Measurements from ENCODE around the gene DNAH17. TPM values are rescaled to one million over a fixed set of nuclear protein-coding genes. Genes with fewer than 3 reads are reported as not detected.
A peak's percentile ranks its signal among the peaks of the same experiment; 100 is the strongest.

Gene DNAH17
- total and polyA plus RNA-seq, 2 of the 13 experiments (the other 11 are each of a cell fraction or from before 2014, with no cell fraction given) = 0.86 to 1.6 TPM

GRCh38 chr17:78598013-78598471 lies 20.8 kb upstream of the DNAH17 start:
- ChIA-PET CTCF (ENCODE audit: low intra/inter-chr PET ratio, low total read pairs) (no interaction called here), POLR2A (no interaction called here)
- Histone ChIP-seq H3K4me2 (ENCODE audit: low read depth, low read length) (no peak overlapping the region), H3K4me1 (ENCODE audit: insufficient read depth, low read length) (peaks cover 90% of the 10 kb centered on the region), H4K20me1 (ENCODE audit: insufficient read depth, low read length) (no peaks in the 10 kb centered on the region), H3K27ac (ENCODE audit: extremely low read length, insufficient read depth, low read length) (no peak overlapping the region), H3K9me3 (ENCODE audit: low read length) (no peaks in the 10 kb centered on the region), H2AFZ (ENCODE audit: low read length) (no peak overlapping the region), H3K9ac (ENCODE audit: insufficient read depth, low read depth, low read length) (no peak overlapping the region), H3K79me2 (ENCODE audit: insufficient read depth, low read length) (no peaks in the 10 kb centered on the region), H3K36me3 (replicated peaks in 1 of 2; ENCODE audit: control insufficient read depth in 1 of 2, insufficient read depth in 2 of 2, low read length in 2 of 2) (no peaks in the 10 kb centered on the region), H3K4me3 (replicated peaks in 1 of 3; ENCODE audit: insufficient read depth in 1 of 3, low read depth in 2 of 3, low read length in 3 of 3) (no peak overlapping the region), H3K27me3 (ENCODE audit: control insufficient read depth in 1 of 2, insufficient read depth in 2 of 2, low read length in 2 of 2) (no peaks in the 10 kb centered on the region)
- no peak for ATAC-seq
- intact Hi-C loops (cut with micrococcal nuclease; ENCODE audit: unreplicated experiment) = no loop called here
- no TSS peak for BruUV-seq (replicated peaks)
- in situ Hi-C loops (cut with HindIII; ENCODE audit: extremely low pct_ligation_motif_present, low pct_unique_long_range_greater_than_20kb) = no loop called here
- 91% methylated on average over 9 of the region's 9 CpGs for WGBS (ENCODE audit: low lambda C conversion rate)
- FAIRE-seq = no peak
- TF ChIP-seq YY1 (IDR thresholded peaks at IDR 0.05; ENCODE audit: insufficient read depth, insufficient replicate concordance, low read depth, low read length) = no peak
- no peak for TF ChIP-seq ZNF577 (CRISPR knock-in tag; IDR thresholded peaks at IDR 0.05; ENCODE audit: borderline replicate concordance, low read depth)
- no peak for TF ChIP-seq TP53 (CRISPR knock-in tag; conservative IDR thresholded peaks at IDR 0.05)
- TF ChIP-seq SRSF4 (IDR thresholded peaks at IDR 0.05; ENCODE audit: low read depth, low read length, poor library complexity, severe bottlenecking) = no peak
- no peak for TF ChIP-seq ZNF460 (CRISPR knock-in tag; IDR thresholded peaks at IDR 0.05; ENCODE audit: borderline replicate concordance)
- DNase-seq (ENCODE audit: low spot score) = no peak

GRCh38 chr17:78596871-78597764 lies 19.9 kb upstream of the DNAH17 start:
- Histone ChIP-seq H3K9me3 (ENCODE audit: low read length) (no peaks in the 10 kb centered on the region), H2AFZ (ENCODE audit: low read length) (no peak overlapping the region), H3K4me3 (replicated peaks in 1 of 3; ENCODE audit: insufficient read depth in 1 of 3, low read depth in 2 of 3, low read length in 3 of 3) (no peak overlapping the region), H4K20me1 (ENCODE audit: insufficient read depth, low read length) (no peaks in the 10 kb centered on the region), H3K4me2 (ENCODE audit: low read depth, low read length) (peak overlapping the region; percentile 15; the same call in 1 of the 2 replicates), H3K27ac (ENCODE audit: extremely low read length, insufficient read depth, low read length) (peak overlapping the region; percentile 35), H3K9ac (ENCODE audit: insufficient read depth, low read depth, low read length) (0 out of 2 replicates have a peak overlapping the region, but pooled peaks have one; percentile 0), H3K79me2 (ENCODE audit: insufficient read depth, low read length) (no peaks in the 10 kb centered on the region), H3K4me1 (ENCODE audit: insufficient read depth, low read length) (peaks cover 90% of the 10 kb centered on the region), H3K27me3 (ENCODE audit: control insufficient read depth in 1 of 2, insufficient read depth in 2 of 2, low read length in 2 of 2) (no peaks in the 10 kb centered on the region), H3K36me3 (replicated peaks in 1 of 2; ENCODE audit: control insufficient read depth in 1 of 2, insufficient read depth in 2 of 2, low read length in 2 of 2) (no peaks in the 10 kb centered on the region)
- BruUV-seq (replicated peaks) = no TSS peak
- ATAC-seq (no peak), DNase-seq (ENCODE audit: low spot score) (peak; percentile 23), FAIRE-seq (no peak)
- POLR2A ChIA-PET = interaction anchor here (0.6 kb wide), 1 partner anchor 55 kb away, joined by 3 read pairs; no protein-coding TSS in a partner anchor
- CTCF ChIA-PET (ENCODE audit: low intra/inter-chr PET ratio, low total read pairs) = no interaction called here
- intact Hi-C loops (cut with micrococcal nuclease; ENCODE audit: unreplicated experiment) = no loop called here
- WGBS (ENCODE audit: low lambda C conversion rate) = 84% methylated on average over 12 of the region's 12 CpGs
- in situ Hi-C loops (cut with HindIII; ENCODE audit: extremely low pct_ligation_motif_present, low pct_unique_long_range_greater_than_20kb) = no loop called here
- TF ChIP-seq SMC3 (IDR thresholded peaks at IDR 0.05; ENCODE audit: low read length) (no peak), NRL (CRISPR knock-in tag; IDR thresholded peaks at IDR 0.05; ENCODE audit: borderline replicate concordance) (no peak), GFI1 (CRISPR knock-in tag; IDR thresholded peaks at IDR 0.05; ENCODE audit: borderline replicate concordance) (no peak), ZNF432 (CRISPR knock-in tag; IDR thresholded peaks at IDR 0.05; ENCODE audit: borderline replicate concordance) (no peak), ZEB1 (IDR thresholded peaks at IDR 0.05; ENCODE audit: insufficient replicate concordance, low read depth) (no peak), ZNF280B (CRISPR knock-in tag; IDR thresholded peaks at IDR 0.05; ENCODE audit: borderline replicate concordance) (no peak), TEF (CRISPR knock-in tag; IDR thresholded peaks at IDR 0.05) (no peak), ZNF672 (CRISPR knock-in tag; IDR thresholded peaks at IDR 0.05) (no peak), ZNF569 (CRISPR knock-in tag; IDR thresholded peaks at IDR 0.05; ENCODE audit: borderline replicate concordance) (no peak), NFKB2 (CRISPR knock-in tag; IDR thresholded peaks at IDR 0.05; ENCODE audit: borderline replicate concordance) (no peak)

Measured in HepG2 (cell line).